Caco-2 (cell line): Measurements from ENCODE around the gene CBX1. TPM values are rescaled to one million over a fixed set of nuclear protein-coding genes. Genes with fewer than 3 reads are reported as not detected.
"Not testable (repeated sequence)": the region's sequence is repeated elsewhere in the genome, so short reads cannot be mapped to it uniquely, and the experiment has no call there.

Experiments
- BruUV-seq: library from RNA; stranded (reverse); fragments of 400-500 nt; replicated peaks from 2 replicates; lab custom pipeline; 2021; lab: Mats Ljungman, UMichigan
- CTCF ChIA-PET: fragments of 300-600 bp; sonication (Branson Sonifier 250); formaldehyde crosslinking; loops from one replicate; lab custom pipeline; 2022; ENCODE audit warnings: antibody characterized with exemption; lab: Charles Lee
- POLR2A ChIA-PET: fragments of 300-600 bp; sonication (Branson Sonifier 250); formaldehyde crosslinking; loops from one replicate; lab custom pipeline; 2022; ENCODE audit warnings: antibody characterized with exemption; lab: Charles Lee
- DNase-seq, 2 experiments: peaks; one replicate each; pipeline versions ENCODE4 v3.0.0 to v3.0.0-alpha.2; 2020 to 2022
- H3K27me3 ChIP-seq: replicated peaks from 2 replicates; pipeline ENCODE4 v1.6.0; 2011; ENCODE audit warnings: low read length; ENCODE audit not compliant: control insufficient read depth, insufficient read depth
- H3K36me3 ChIP-seq: 2 replicates; pipeline ENCODE4 v1.5.1; 2011; ENCODE audit warnings: low read length; ENCODE audit not compliant: control insufficient read depth, insufficient read depth
- H3K4me1 ChIP-seq: fragments of 250-450 bp; sonication (Bioruptor Pico); 2 replicates; pipeline ENCODE4 v1.5.1; 2020; ENCODE audit warnings: mild to moderate bottlenecking
- H3K4me3 ChIP-seq: 2 replicates; pipeline ENCODE4 v1.5.1; 2011; ENCODE audit warnings: low read depth, mild to moderate bottlenecking, control low read depth, low read length
- H3K9me3 ChIP-seq: fragments of 250-450 bp; sonication (Bioruptor Pico); 2 replicates; pipeline ENCODE4 v1.5.1; 2020; ENCODE audit warnings: mild to moderate bottlenecking, moderate library complexity
- H3K27ac Mint-ChIP-seq: one replicate; pipeline ENCODE4 v1.8.0; 2022; ENCODE audit warnings: mixed read lengths; ENCODE audit not compliant: unreplicated experiment
- H3K27me3 Mint-ChIP-seq: one replicate; pipeline ENCODE4 v1.8.0; 2022; ENCODE audit warnings: mixed read lengths; ENCODE audit not compliant: insufficient read depth, unreplicated experiment
- H3K36me3 Mint-ChIP-seq: one replicate; pipeline ENCODE4 v1.8.0; 2022; ENCODE audit warnings: mild to moderate bottlenecking, mixed read lengths; ENCODE audit not compliant: insufficient read depth, unreplicated experiment
- H3K4me1 Mint-ChIP-seq: one replicate; pipeline ENCODE4 v1.8.0; 2022; ENCODE audit warnings: low read depth, mixed read lengths; ENCODE audit not compliant: unreplicated experiment
- H3K4me3 Mint-ChIP-seq: one replicate; pipeline ENCODE4 v1.8.0; 2022; ENCODE audit warnings: mild to moderate bottlenecking, moderate library complexity, mixed read lengths; ENCODE audit not compliant: unreplicated experiment
- H3K9me3 Mint-ChIP-seq: one replicate; pipeline ENCODE4 v1.8.0; 2022; ENCODE audit warnings: mixed read lengths; ENCODE audit not compliant: unreplicated experiment
- CTCF ChIP-seq, 2 experiments: fragments of 200-600 bp in 1 of 2; IDR thresholded peaks; 1 replicate in 1 of 2; 2 replicates in 1 of 2; pipeline versions ENCODE4 v1.5.1 to v1.8.0; 2011 to 2022; ENCODE audit warnings: antibody characterized with exemption in 1 of 2, control low read depth in 1 of 2, inconsistent platforms in 1 of 2, low read depth in 1 of 2, low read length in 1 of 2, mild to moderate bottlenecking in 1 of 2, moderate library complexity in 1 of 2; ENCODE audit not compliant: insufficient read depth in 1 of 2, severe bottlenecking in 1 of 2, unreplicated experiment in 1 of 2
- intact Hi-C: fragments of 100-400 bp; cut with micrococcal nuclease; formaldehyde crosslinking; loops from one replicate; pipeline ENCODE4 v1.10.0; 2022; ENCODE audit not compliant: unreplicated experiment
- total RNA-seq: library from RNA; stranded (reverse); gene quantifications from 2 replicates; pipeline ENCODE4 v1.2.3, GENCODE V29; 2022

CBX1 gene
- total RNA-seq, 1 experiment from 2014 or later, result 213 TPM

- Histone ChIP-seq H3K27me3 (no peaks in the 10 kb centered on the region), H3K36me3 (peaks cover 7% of the 10 kb centered on the region), H3K4me1 (peaks cover 15% of the 10 kb centered on the region), H3K9me3 (no peaks in the 10 kb centered on the region), H3K4me3 (no peak overlapping the region)
- CTCF ChIA-PET, result interaction anchor here (0.9 to 14.1 kb wide), 4 partner anchors 10 to 45 kb away, joined by 3 to 225 read pairs (median 4); no protein-coding TSS in a partner anchor
- no peak for TF ChIP-seq CTCF (IDR thresholded peaks at IDR 0.05; ENCODE audit: insufficient read depth in 1 of 2, low read depth in 1 of 2, low read length in 1 of 2, severe bottlenecking in 1 of 2, unreplicated experiment in 1 of 2)
- no peaks in the 10 kb centered on the region for H3K27me3 Mint-ChIP-seq
- POLR2A ChIA-PET, result interaction anchor here (0.7 kb wide), 1 partner anchor 217 kb away, joined by 6 read pairs; no protein-coding TSS in a partner anchor
- BruUV-seq, result no TSS peak
- H3K36me3 Mint-ChIP-seq, result peaks cover 95% of the 10 kb centered on the region
- no peak overlapping the region for H3K27ac Mint-ChIP-seq
- intact Hi-C loops, result no loop called here
- no peak for DNase-seq
- peaks cover 15% of the 10 kb centered on the region for H3K4me1 Mint-ChIP-seq
- no peaks in the 10 kb centered on the region for H3K9me3 Mint-ChIP-seq
- H3K4me3 Mint-ChIP-seq, result no peak overlapping the region
Observed at GRCh38 chr17:48071654-48072053, 29.6 kb downstream of the CBX1 start.

GRCh38 chr17:48070195-48070594, 31.1 kb downstream of the CBX1 start:
- Mint-ChIP-seq H3K36me3 (peaks cover 95% of the 10 kb centered on the region), H3K4me3 (no peak overlapping the region), H3K9me3 (no peaks in the 10 kb centered on the region), H3K27me3 (no peaks in the 10 kb centered on the region), H3K27ac (no peak overlapping the region), H3K4me1 (peaks cover 19% of the 10 kb centered on the region)
- intact Hi-C loops, result no loop called here
- POLR2A ChIA-PET, result interaction anchor here (0.6 kb wide), 1 partner anchor 17 kb away, joined by 3 read pairs; no protein-coding TSS in a partner anchor
- peaks cover 6% of the 10 kb centered on the region; the same call in 1 of the 2 replicates for H3K36me3 ChIP-seq
- no peak overlapping the region for H3K4me3 ChIP-seq
- H3K9me3 ChIP-seq, result no peaks in the 10 kb centered on the region
- no peak for TF ChIP-seq CTCF (IDR thresholded peaks at IDR 0.05; ENCODE audit: insufficient read depth in 1 of 2, low read depth in 1 of 2, low read length in 1 of 2, severe bottlenecking in 1 of 2, unreplicated experiment in 1 of 2)
- BruUV-seq, result no TSS peak
- CTCF ChIA-PET, result interaction anchor here (0.5 to 14.1 kb wide), 5 partner anchors 9 to 1122 kb away, joined by 4 to 225 read pairs (median 6); partner anchors contain the start of gene NFE2L1
- no peak for DNase-seq
- H3K4me1 ChIP-seq, result peaks cover 15% of the 10 kb centered on the region
- no peaks in the 10 kb centered on the region for H3K27me3 ChIP-seq

- H3K4me3 Mint-ChIP-seq, result peak overlapping the region; percentile 22
- no peaks in the 10 kb centered on the region for H3K27me3 ChIP-seq
- H3K27me3 Mint-ChIP-seq, result no peaks in the 10 kb centered on the region
- intact Hi-C loops, result loop anchor here (1.0 kb wide), 2 partner anchors 20 to 42 kb away; partner anchors contain the start of gene NFE2L1
- H3K9me3 Mint-ChIP-seq, result no peaks in the 10 kb centered on the region
- no TSS peak for BruUV-seq
- H3K4me3 ChIP-seq, result no peak overlapping the region
- H3K4me1 Mint-ChIP-seq, result peaks cover 34% of the 10 kb centered on the region
- CTCF ChIA-PET, result interaction anchor here (0.6 to 14.1 kb wide), 34 partner anchors 8 to 816 kb away, joined by 3 to 225 read pairs (median 5); partner anchors contain the start of genes CBX1, CDK5RAP3, NFE2L1 and PRR15L
- 0 out of 2 replicates have a peak, but pooled peaks cover 4% of the 10 kb centered on the region for H3K36me3 ChIP-seq
- DNase-seq, result peak; percentile 82 to 87
- no peaks in the 10 kb centered on the region for H3K9me3 ChIP-seq
- POLR2A ChIA-PET, result interaction anchor here (0.5 to 2.9 kb wide), 9 partner anchors 12 to 184 kb away, joined by 3 to 90 read pairs (median 5); partner anchors contain the start of genes CBX1, NFE2L1 and SNX11
- H3K36me3 Mint-ChIP-seq, result peaks cover 95% of the 10 kb centered on the region
- H3K27ac Mint-ChIP-seq, result peak overlapping the region; percentile 52
- TF ChIP-seq CTCF (IDR thresholded peaks at IDR 0.05; ENCODE audit: insufficient read depth in 1 of 2, low read depth in 1 of 2, low read length in 1 of 2, severe bottlenecking in 1 of 2, unreplicated experiment in 1 of 2), result peak; percentile 82 to 86
- peaks cover 15% of the 10 kb centered on the region for H3K4me1 ChIP-seq
Observed at GRCh38 chr17:48068491-48068961, 32.8 kb downstream of the CBX1 start.

GRCh38 chr17:48067808-48068207, 33.5 kb downstream of the CBX1 start:
- CTCF ChIA-PET, result interaction anchor here (0.6 to 14.1 kb wide), 27 partner anchors 9 to 817 kb away, joined by 3 to 225 read pairs (median 6); partner anchors contain the start of genes CBX1, CDK5RAP3, NFE2L1 and PRR15L
- not testable (repeated sequence) for H3K36me3 ChIP-seq
- intact Hi-C loops, result loop anchor here (1.0 kb wide), 2 partner anchors 20 to 42 kb away; partner anchors contain the start of gene NFE2L1

More at GRCh38 chr17:48067808-48068207, 33.5 kb downstream of the CBX1 start:
- H3K9me3 ChIP-seq, H3K27me3 Mint-ChIP-seq, H3K9me3 Mint-ChIP-seq, BruUV-seq, H3K27me3 ChIP-seq, H3K4me3 Mint-ChIP-seq, H3K4me3 ChIP-seq, DNase-seq: not testable (repeated sequence)
- Mint-ChIP-seq H3K4me1 (peaks cover 34% of the 10 kb centered on the region), H3K27ac (peak overlapping the region; percentile 52), H3K36me3 (peaks cover 91% of the 10 kb centered on the region)
- POLR2A ChIA-PET, result interaction anchor here (0.7 to 2.9 kb wide), 7 partner anchors 12 to 184 kb away, joined by 3 to 90 read pairs (median 5); partner anchors contain the start of genes CBX1, NFE2L1 and SNX11
- H3K4me1 ChIP-seq, result peaks cover 15% of the 10 kb centered on the region
